K562 treated with DMSO at 1 percent for 24 hours (cell line): Measurements from ENCODE around the gene BACE1. TPM values are rescaled to one million over a fixed set of nuclear protein-coding genes. Genes with fewer than 3 reads are reported as not detected.

Experiments
- total RNA-seq: library from RNA; unstranded; fragments of 300-600 nt; gene quantifications from 2 replicates; pipeline ENCODE4 v1.2.3, GENCODE V29; 2022; ENCODE audit warnings: low read depth; ENCODE audit not compliant: insufficient read depth

BACE1 gene
- 0.57 and 0.83 TPM in 2 replicates for total RNA-seq

GRCh38 chr11:117316197-117316961 is at the start of gene BACE1:
Gene BACE1, minus strand, starts transcription at chr11:117316256. Its CDS starts 461 bp downstream, at chr11:117315795.

GRCh38 chr11:117327567-117328374 is 11.7 kb upstream of the BACE1 start, which contains the start of gene CEP164:
Gene CEP164, plus strand, starts transcription at chr11:117327854. Its CDS starts 10,733 bp downstream, at chr11:117338587.

DNA sequence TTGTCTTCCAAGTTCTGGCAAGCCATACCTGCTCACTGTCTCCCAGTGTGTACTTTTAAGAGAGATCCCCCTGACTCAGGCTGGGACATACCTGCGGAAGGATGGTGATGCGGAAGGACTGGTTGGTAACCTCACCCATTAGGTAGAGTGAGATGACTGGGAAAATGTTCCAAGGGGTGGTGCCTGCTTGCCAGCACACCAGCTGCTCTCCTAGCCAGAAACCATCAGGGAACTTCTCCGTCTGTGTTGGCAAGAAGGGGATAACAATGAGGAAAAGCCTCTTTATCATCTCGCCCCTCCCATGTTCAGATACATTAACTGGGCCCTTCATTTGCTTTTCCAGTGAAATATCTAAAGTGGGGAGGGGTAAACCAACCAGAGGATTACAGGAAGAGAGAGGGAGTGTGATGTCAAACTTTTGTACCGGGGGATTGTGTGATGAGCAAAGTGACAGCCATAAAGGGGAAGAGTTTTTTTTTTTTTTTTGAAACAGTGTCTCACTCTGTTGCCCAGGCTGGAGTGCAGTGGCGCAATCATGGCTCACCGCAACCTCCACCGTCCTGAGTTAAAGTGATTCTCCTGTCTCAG is 25.2 kb downstream of the BACE1 start, which contains the start of gene BACE1-AS:
Gene BACE1-AS, plus strand, starts transcription at position 538 of the 588 bp plus-strand sequence.

Other genes starting within 250 kb of the BACE1 start
- gene SIK3, start 217.8 kb downstream of the BACE1 start, total RNA-seq = 9.5 and 10.7 TPM in 2 replicates
- gene PAFAH1B2, start 172.0 kb downstream of the BACE1 start, total RNA-seq = 20.1 and 23.8 TPM in 2 replicates
- gene SIDT2, start 137.5 kb downstream of the BACE1 start, total RNA-seq = 26.6 and 30.2 TPM in 2 replicates
- 7.4 and 8.8 TPM in 2 replicates for gene TAGLN, start 116.9 kb downstream of the BACE1 start, total RNA-seq
- gene PCSK7, start 84.2 kb downstream of the BACE1 start, total RNA-seq = 15.6 and 16.1 TPM in 2 replicates
- gene RNF214, start 83.6 kb downstream of the BACE1 start, total RNA-seq = 9.7 and 11.2 TPM in 2 replicates
- 2.4 and 4.2 TPM in 2 replicates for gene BACE1-AS, start 24.9 kb downstream of the BACE1 start, total RNA-seq
- gene CEP164, start 11.6 kb upstream of the BACE1 start, total RNA-seq = 16.6 and 18.2 TPM in 2 replicates